ENCODE results near the gene PRSS23. TPM values are rescaled to one million over a fixed set of nuclear protein-coding genes. Genes with fewer than 3 reads are reported as not detected.

PRSS23 gene
- total RNA-seq, 4 donors from 2014 or later = 11.9 to 36.3 (median 29.0) TPM

- H3K9me3 ChIP-seq = no peaks in the 10 kb centered on the region
- no peaks in the 10 kb centered on the region for H3K36me3 ChIP-seq
- no peak overlapping the region for H3K27ac ChIP-seq
- 70 to 91% methylated on average over 2 of the region's 2 CpGs for WGBS, 2 donors
- no peaks in the 10 kb centered on the region for H3K27me3 ChIP-seq
- H3K4me1 ChIP-seq = peaks cover 0 to 9% (median 0%) of the 10 kb centered on the region in 4 donors
- no peak overlapping the region for H3K4me3 ChIP-seq
- DNase-seq (ENCODE audit: low spot score in 2 of 2) = no peak
- TF ChIP-seq EP300 (IDR thresholded peaks at IDR 0.05) (no peak), POLR2A (IDR thresholded peaks at IDR 0.05) (no peak), CTCF (IDR thresholded peaks at IDR 0.05) (no peak)
These were observed 27.3 kb upstream of the PRSS23 start for GRCh38 chr11:86772999-86773398.

- peaks cover 0 to 9% (median 0%) of the 10 kb centered on the region in 4 donors for H3K4me1 ChIP-seq
- no peaks in the 10 kb centered on the region for H3K36me3 ChIP-seq
- no peak overlapping the region for H3K4me3 ChIP-seq
- H3K9me3 ChIP-seq = no peaks in the 10 kb centered on the region
- DNase-seq (ENCODE audit: low spot score in 2 of 2) = no peak
- TF ChIP-seq CTCF (IDR thresholded peaks at IDR 0.05) (no peak), POLR2A (IDR thresholded peaks at IDR 0.05) (no peak), EP300 (IDR thresholded peaks at IDR 0.05) (no peak)
- 71 to 75% methylated on average over 3 of the region's 3 CpGs for WGBS, 2 donors
- no peak overlapping the region for H3K27ac ChIP-seq
- no peaks in the 10 kb centered on the region for H3K27me3 ChIP-seq
These were observed 26.7 kb upstream of the PRSS23 start for GRCh38 chr11:86773513-86774252.

- no peak overlapping the region for H3K4me3 ChIP-seq
- H3K4me1 ChIP-seq = peaks cover 0 to 1% (median 0%) of the 10 kb centered on the region in 4 donors
- no peaks in the 10 kb centered on the region for H3K27me3 ChIP-seq
- no peaks in the 10 kb centered on the region for H3K36me3 ChIP-seq
- TF ChIP-seq EP300 (IDR thresholded peaks at IDR 0.05) = no peak
- no peaks in the 10 kb centered on the region for H3K9me3 ChIP-seq
- no peak overlapping the region for H3K27ac ChIP-seq
- no peak for DNase-seq (ENCODE audit: low spot score in 2 of 2)
These were observed 25.9 kb upstream of the PRSS23 start for GRCh38 chr11:86774417-86774816.

GRCh38 chr11:86775361-86775760 lies 25.0 kb upstream of the PRSS23 start:
- WGBS, 2 donors = 96 to 100% methylated on average over 2 of the region's 2 CpGs
- no peak overlapping the region for H3K27ac ChIP-seq
- H3K27me3 ChIP-seq = no peaks in the 10 kb centered on the region
- TF ChIP-seq CTCF (IDR thresholded peaks at IDR 0.05) = no peak
- no peak overlapping the region for H3K4me3 ChIP-seq
- no peaks in the 10 kb centered on the region for H3K9me3 ChIP-seq
- DNase-seq (ENCODE audit: low spot score in 2 of 2) = no peak
- no peaks in the 10 kb centered on the region for H3K36me3 ChIP-seq
- H3K4me1 ChIP-seq = no peaks in the 10 kb centered on the region

- peaks cover 0 to 4% (median 0%) of the 10 kb centered on the region in 4 donors for H3K4me1 ChIP-seq
- DNase-seq (ENCODE audit: low spot score in 2 of 2) = no peak
- H3K27ac ChIP-seq = no peak overlapping the region
- no peaks in the 10 kb centered on the region for H3K36me3 ChIP-seq
- no peaks in the 10 kb centered on the region for H3K9me3 ChIP-seq
- TF ChIP-seq POLR2A (IDR thresholded peaks at IDR 0.05) (no peak), CTCF (IDR thresholded peaks at IDR 0.05) (no peak), EP300 (IDR thresholded peaks at IDR 0.05) (no peak)
- H3K4me3 ChIP-seq = no peak overlapping the region
- H3K27me3 ChIP-seq = no peaks in the 10 kb centered on the region
These were observed 18.8 kb upstream of the PRSS23 start for GRCh38 chr11:86781546-86781945.

All from tibial nerve (tissue), 4 donors.